OCI-LY1 (cell line): Measurements from ENCODE around the gene STK25.

Experiments
- EZH2 ChIP-seq: fragments of 200-600 bp; sonication (generic), shearing (Covaris generic); IDR thresholded peaks from 2 replicates; pipeline ENCODE4 v1.8.0; 2017; ENCODE audit warnings: borderline replicate concordance, mixed run types, mild to moderate bottlenecking, antibody characterized with exemption, low read length, moderate library complexity, mixed read lengths
- TF ChIP-seq, protein P1 (sequence below): fragments of 200-600 bp; sonication (generic), shearing (Covaris generic); IDR thresholded peaks from 2 replicates; pipeline ENCODE4 v1.5.1; 2017; ENCODE audit warnings: mild to moderate bottlenecking, antibody characterized with exemption, low read length, moderate library complexity, mixed read lengths

GRCh38 chr2:241532168-241532567 lies 23.8 kb upstream of the STK25 start:
- TF ChIP-seq, protein P1, sequence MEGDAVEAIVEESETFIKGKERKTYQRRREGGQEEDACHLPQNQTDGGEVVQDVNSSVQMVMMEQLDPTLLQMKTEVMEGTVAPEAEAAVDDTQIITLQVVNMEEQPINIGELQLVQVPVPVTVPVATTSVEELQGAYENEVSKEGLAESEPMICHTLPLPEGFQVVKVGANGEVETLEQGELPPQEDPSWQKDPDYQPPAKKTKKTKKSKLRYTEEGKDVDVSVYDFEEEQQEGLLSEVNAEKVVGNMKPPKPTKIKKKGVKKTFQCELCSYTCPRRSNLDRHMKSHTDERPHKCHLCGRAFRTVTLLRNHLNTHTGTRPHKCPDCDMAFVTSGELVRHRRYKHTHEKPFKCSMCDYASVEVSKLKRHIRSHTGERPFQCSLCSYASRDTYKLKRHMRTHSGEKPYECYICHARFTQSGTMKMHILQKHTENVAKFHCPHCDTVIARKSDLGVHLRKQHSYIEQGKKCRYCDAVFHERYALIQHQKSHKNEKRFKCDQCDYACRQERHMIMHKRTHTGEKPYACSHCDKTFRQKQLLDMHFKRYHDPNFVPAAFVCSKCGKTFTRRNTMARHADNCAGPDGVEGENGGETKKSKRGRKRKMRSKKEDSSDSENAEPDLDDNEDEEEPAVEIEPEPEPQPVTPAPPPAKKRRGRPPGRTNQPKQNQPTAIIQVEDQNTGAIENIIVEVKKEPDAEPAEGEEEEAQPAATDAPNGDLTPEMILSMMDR = no peak
- no peak for TF ChIP-seq EZH2
